Measurements from ENCODE around the gene HDAC5. TPM values are rescaled to one million over a fixed set of nuclear protein-coding genes. Genes with fewer than 3 reads are reported as not detected.

Gene HDAC5
- total RNA-seq, 4 donors from 2014 or later: 42.4 to 71.0 (median 48.4) TPM

DNA sequence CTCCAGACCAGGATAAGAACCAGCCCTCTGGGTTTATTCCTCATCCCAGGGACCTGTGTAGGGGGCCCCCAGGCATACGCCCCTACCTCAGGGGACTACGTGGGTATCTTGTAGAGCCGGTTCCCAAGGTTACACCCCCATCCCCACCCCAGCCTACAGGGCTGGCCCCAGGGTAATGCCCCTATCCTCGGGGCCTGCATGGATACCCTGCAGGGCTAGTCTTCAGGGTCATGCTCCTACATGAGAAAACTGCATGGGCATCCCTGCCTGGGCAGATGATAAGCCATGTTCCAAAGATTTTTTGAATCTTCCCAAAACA lies 14.2 kb downstream of the HDAC5 start:
- DNase-seq: no peak
- no peak overlapping the region for H3K4me3 ChIP-seq
- H3K27me3 ChIP-seq: no peaks in the 10 kb centered on the region
- H3K36me3 ChIP-seq: peaks cover 0 to 12% (median 0%) of the 10 kb centered on the region in 3 donors
- no peaks in the 10 kb centered on the region for H3K9me3 ChIP-seq
- peak overlapping the region; percentile 36 to 86 (median 60) for H3K27ac ChIP-seq
- peaks cover 9 to 46% (median 21%) of the 10 kb centered on the region in 4 donors for H3K4me1 ChIP-seq
- TF ChIP-seq, protein P1, sequence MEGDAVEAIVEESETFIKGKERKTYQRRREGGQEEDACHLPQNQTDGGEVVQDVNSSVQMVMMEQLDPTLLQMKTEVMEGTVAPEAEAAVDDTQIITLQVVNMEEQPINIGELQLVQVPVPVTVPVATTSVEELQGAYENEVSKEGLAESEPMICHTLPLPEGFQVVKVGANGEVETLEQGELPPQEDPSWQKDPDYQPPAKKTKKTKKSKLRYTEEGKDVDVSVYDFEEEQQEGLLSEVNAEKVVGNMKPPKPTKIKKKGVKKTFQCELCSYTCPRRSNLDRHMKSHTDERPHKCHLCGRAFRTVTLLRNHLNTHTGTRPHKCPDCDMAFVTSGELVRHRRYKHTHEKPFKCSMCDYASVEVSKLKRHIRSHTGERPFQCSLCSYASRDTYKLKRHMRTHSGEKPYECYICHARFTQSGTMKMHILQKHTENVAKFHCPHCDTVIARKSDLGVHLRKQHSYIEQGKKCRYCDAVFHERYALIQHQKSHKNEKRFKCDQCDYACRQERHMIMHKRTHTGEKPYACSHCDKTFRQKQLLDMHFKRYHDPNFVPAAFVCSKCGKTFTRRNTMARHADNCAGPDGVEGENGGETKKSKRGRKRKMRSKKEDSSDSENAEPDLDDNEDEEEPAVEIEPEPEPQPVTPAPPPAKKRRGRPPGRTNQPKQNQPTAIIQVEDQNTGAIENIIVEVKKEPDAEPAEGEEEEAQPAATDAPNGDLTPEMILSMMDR (IDR thresholded peaks at IDR 0.05): no peak
- no peak for TF ChIP-seq POLR2A (IDR thresholded peaks at IDR 0.05)

DNA sequence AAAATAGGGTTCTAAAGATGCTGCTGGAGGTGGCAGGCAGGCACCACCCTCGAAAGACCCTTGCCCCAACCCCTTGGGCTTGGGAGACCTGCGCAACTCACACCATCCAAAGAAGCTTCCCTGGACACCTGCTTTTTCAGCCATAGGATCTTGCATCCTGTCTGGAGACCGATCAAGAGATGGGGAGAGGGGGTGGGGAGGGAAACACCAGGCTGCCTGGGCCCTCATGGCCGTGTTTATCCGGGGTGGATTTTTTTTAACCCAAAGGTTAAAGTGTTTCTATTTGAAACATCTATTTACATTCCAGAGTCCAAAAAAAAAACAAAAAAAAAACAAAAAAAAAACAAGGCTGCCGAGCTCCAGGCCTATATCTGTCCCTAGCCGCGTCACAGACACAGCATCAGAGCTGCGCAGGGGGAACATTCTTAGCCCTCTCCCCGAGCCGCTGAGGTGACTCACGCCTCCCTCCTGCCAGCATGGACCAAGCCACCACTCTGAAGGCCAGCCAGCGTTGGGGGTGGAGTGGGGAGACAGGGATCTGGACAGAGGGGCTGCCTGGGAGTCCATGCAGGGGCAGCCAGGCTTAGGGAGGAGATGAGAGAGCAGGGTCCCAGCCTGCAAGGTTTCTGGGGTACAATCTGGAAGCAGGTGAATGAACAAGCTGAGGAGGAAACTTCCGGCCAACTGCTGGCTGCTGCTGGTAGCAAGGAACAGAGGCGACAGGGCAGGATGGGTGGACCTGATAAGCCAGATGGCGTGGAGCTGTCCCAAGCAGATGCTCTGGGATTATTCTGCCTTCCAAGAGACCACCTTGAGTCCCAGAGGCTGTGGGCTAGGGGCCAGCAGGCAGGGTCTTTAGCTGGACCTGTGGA lies 14.8 kb downstream of the HDAC5 start:
- Histone ChIP-seq H3K27ac (peak overlapping the region; percentile 41 to 86 (median 69)), H3K27me3 (no peaks in the 10 kb centered on the region), H3K4me3 (no peak overlapping the region), H3K4me1 (peaks cover 9 to 46% (median 21%) of the 10 kb centered on the region in 4 donors), H3K36me3 (peaks cover 0 to 14% (median 0%) of the 10 kb centered on the region in 3 donors), H3K9me3 (no peaks in the 10 kb centered on the region)
- TF ChIP-seq, protein P1 (IDR thresholded peaks at IDR 0.05): no peak
- DNase-seq: peak in 2 of 3 donors; percentile 45 to 77

DNA sequence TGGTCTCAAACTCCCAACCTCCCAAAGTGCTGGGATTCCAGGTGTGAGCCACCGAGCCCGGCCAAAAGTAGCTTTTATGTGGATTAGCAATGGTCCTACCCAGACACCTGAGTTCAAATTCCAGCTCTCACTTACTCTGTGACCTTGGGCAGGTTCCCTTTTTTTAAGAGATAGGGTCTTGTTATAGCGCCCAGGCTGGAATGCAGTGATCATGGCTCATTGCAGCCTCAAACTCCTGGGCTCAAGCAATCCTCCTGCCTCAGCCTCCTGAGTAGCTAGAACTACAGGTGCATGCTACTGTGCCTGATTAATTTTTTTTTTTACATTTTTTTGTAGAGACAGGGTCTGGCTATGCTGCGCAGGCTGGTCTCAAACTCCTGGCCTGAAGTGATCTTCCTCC lies 16.6 kb downstream of the HDAC5 start:
- Histone ChIP-seq H3K9me3 (no peaks in the 10 kb centered on the region), H3K4me3 (no peak overlapping the region), H3K27me3 (no peaks in the 10 kb centered on the region), H3K36me3 (peaks cover 0 to 10% (median 0%) of the 10 kb centered on the region in 3 donors), H3K4me1 (peaks cover 9 to 31% (median 17%) of the 10 kb centered on the region in 4 donors), H3K27ac (peak overlapping the region in 1 of 4 donors; percentile 86)
- TF ChIP-seq POLR2A (IDR thresholded peaks at IDR 0.05): no peak
- TF ChIP-seq, protein P1 (IDR thresholded peaks at IDR 0.05): no peak
- no peak for DNase-seq

DNA sequence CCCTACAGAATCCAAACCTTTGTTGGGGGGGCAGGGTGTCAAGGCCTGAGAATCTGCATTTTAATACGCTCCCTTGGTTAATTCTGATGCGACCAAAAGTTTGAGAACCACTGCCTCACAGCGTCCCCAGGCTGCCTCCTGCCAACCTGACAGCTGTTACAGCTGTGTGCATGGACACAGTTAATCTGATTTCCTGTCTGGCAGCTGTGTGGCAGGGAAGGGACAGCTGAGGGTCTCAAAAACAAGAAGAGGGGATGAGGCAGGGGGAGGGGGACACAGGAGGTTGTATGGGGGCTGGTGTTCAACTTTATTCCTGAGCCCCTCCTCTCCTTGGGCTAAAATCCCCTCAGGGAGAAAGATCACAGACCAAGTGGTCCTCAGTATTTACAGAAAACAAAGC lies 17.5 kb downstream of the HDAC5 start:
- no peak overlapping the region for H3K4me3 ChIP-seq
- H3K4me1 ChIP-seq: peaks cover 6 to 22% (median 10%) of the 10 kb centered on the region in 4 donors
- H3K27me3 ChIP-seq: no peaks in the 10 kb centered on the region
- peaks cover 0 to 10% (median 0%) of the 10 kb centered on the region in 3 donors for H3K36me3 ChIP-seq
- no peak for DNase-seq
- TF ChIP-seq, protein P1 (IDR thresholded peaks at IDR 0.05): no peak
- no peak overlapping the region for H3K27ac ChIP-seq
- no peaks in the 10 kb centered on the region for H3K9me3 ChIP-seq

DNA sequence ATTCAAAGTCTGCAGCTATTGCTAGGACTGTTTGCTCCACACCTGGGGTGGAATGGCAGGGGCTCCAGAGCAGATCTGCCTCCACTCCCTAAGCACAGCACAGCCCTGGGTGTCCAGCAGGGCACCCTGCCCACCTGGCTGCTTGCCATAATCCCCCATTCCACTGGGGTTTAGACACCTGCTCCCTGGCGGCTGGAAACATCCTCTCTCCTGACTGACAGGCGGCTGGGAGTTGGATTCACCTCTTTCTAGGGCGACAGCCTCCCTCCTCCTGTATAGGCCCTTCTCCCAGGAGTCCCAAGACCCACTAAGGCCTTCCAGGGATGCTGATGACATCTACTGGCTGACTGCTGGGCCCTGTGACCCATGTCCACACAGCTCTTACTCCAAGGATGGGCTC lies 18.0 kb downstream of the HDAC5 start:
- Histone ChIP-seq H3K9me3 (no peaks in the 10 kb centered on the region), H3K4me1 (peaks cover 3 to 18% (median 6%) of the 10 kb centered on the region in 4 donors), H3K27ac (no peak overlapping the region), H3K4me3 (no peak overlapping the region), H3K36me3 (peaks cover 0 to 10% (median 0%) of the 10 kb centered on the region in 3 donors), H3K27me3 (no peaks in the 10 kb centered on the region)
- TF ChIP-seq POLR2A (IDR thresholded peaks at IDR 0.05): no peak
- TF ChIP-seq, protein P1 (IDR thresholded peaks at IDR 0.05): no peak
- no peak for DNase-seq
